Measurements from ENCODE around the gene OGDH.
"Not testable (repeated sequence)": the region's sequence is repeated elsewhere in the genome, so short reads cannot be mapped to it uniquely, and the experiment has no call there.

The OGDH gene

DNA sequence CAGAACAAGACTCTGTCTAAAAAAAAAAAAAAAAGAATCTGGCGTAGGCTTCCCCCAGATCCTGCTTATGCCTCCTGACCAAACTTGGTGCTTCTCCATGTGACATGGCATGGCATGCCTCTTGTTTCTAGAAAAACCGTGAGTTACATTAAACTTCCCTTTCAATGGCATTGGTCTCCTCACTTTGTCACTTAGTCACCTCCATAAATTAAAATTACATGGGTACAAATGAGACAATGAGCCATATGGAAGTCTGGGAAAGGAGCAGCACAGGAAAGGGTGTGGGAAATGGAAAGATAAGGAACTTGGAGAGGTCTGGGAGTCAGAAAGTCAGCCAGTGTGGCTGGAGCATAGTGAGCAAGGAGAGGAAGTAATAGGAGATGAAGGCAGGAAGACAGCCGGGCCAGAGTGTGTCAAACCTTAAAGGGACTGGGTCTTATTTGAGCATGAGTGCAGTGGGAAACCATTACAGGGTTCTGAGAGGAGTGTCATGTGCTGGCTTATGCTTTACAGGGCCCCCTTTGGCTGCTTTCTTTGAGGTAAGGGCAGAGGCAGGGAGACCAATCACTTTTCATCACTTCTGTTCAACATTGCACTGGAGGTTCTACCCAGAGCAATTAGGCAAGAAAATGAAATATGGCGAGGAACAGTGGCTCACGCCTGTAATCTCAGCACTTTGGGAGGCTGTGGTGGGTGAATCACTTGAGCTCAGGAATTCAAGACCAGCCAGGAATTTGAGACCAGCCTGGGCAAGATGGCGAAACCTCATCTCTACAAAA, 120.9 kb downstream of the OGDH start:
- no peak overlapping the region for H3K4me3 ChIP-seq
- DNase-seq (ENCODE audit: low read depth, low spot score), result no peak
- no peak for TF ChIP-seq EZH2 (IDR thresholded peaks at IDR 0.05)
- no peak for TF ChIP-seq POLR2AphosphoS5 (IDR thresholded peaks at IDR 0.05; ENCODE audit: borderline replicate concordance, low read depth, low read length)
- no peak for TF ChIP-seq FOXP2 (optimal IDR thresholded peaks at IDR 0.05; ENCODE audit: control extremely low read depth, extremely low read length, insufficient read depth)
- H3K27ac ChIP-seq, result no peak overlapping the region
- no peak overlapping the region for H3K9ac ChIP-seq (ENCODE audit: insufficient read length)
- no peaks in the 10 kb centered on the region for H3K36me3 ChIP-seq (ENCODE audit: insufficient read depth, low read length)
- no peaks in the 10 kb centered on the region for H3K9me3 ChIP-seq (ENCODE audit: low read depth, low read length)

DNA sequence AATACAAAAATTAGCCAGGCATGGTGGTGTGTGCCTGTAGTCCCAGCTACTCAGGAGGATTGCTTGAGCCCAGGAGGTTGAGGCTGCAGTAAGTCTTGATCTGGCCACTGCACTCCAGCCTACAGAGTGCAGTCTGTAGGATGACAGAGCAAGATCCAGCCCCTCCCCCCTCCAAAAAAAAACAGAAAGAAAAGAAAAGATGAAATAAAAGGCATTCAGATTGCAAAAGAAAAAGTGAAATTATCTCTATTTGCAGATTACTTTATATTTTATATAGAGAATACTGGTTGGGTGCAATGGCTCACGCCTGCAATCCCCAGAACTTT, 121.5 kb downstream of the OGDH start:
- H3K9me3 ChIP-seq (ENCODE audit: low read depth, low read length), result no peaks in the 10 kb centered on the region
- TF ChIP-seq POLR2AphosphoS5 (IDR thresholded peaks at IDR 0.05; ENCODE audit: borderline replicate concordance, low read depth, low read length), result no peak
- TF ChIP-seq EZH2 (IDR thresholded peaks at IDR 0.05), result no peak
- TF ChIP-seq FOXP2 (optimal IDR thresholded peaks at IDR 0.05; ENCODE audit: control extremely low read depth, extremely low read length, insufficient read depth), result no peak
- no peaks in the 10 kb centered on the region for H3K36me3 ChIP-seq (ENCODE audit: insufficient read depth, low read length)
- H3K27ac ChIP-seq, result no peak overlapping the region
- no peak overlapping the region for H3K9ac ChIP-seq (ENCODE audit: insufficient read length)
- no peak overlapping the region for H3K4me3 ChIP-seq
- DNase-seq (ENCODE audit: low read depth, low spot score), result no peak

DNA sequence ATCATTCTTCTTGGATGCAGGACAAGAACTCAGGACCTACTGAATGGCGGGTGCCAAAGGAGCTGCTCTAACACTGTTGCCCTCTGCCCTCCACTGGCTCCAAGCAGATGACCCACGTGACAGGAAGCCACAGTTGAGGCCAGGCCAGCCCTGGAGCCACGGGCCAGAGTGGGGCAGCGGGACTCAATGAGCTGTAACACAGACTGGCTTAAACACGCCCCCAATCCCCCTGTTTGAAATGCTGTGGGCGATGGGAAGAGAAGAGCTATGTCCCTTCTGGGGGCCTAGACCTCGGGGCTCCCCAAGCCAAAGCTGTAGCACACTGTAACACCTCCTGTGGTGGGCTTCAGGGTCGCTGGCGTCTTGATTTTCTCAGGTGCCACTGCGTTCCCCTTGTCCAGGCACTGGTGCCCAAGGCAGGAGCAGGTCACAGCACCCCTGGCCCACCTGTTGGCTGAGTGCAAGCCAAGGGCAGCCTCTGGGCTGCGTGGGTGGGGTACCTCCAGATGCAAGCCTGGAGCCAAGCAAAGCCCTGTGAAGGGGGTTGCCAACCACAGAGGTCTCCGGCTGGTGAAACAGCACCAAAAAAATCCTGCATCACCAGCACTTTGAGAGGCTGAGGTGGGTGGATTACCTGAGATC, 123.6 kb downstream of the OGDH start:
- no peak for DNase-seq (ENCODE audit: low read depth, low spot score)
- Histone ChIP-seq H3K4me3 (no peak overlapping the region), H3K9me3 (ENCODE audit: low read depth, low read length) (no peaks in the 10 kb centered on the region), H3K27ac (no peak overlapping the region), H3K9ac (ENCODE audit: insufficient read length) (no peak overlapping the region), H3K36me3 (ENCODE audit: insufficient read depth, low read length) (no peaks in the 10 kb centered on the region)
- TF ChIP-seq EZH2 (IDR thresholded peaks at IDR 0.05) (no peak), POLR2AphosphoS5 (IDR thresholded peaks at IDR 0.05; ENCODE audit: borderline replicate concordance, low read depth, low read length) (no peak), FOXP2 (optimal IDR thresholded peaks at IDR 0.05; ENCODE audit: control extremely low read depth, extremely low read length, insufficient read depth) (no peak)

DNA sequence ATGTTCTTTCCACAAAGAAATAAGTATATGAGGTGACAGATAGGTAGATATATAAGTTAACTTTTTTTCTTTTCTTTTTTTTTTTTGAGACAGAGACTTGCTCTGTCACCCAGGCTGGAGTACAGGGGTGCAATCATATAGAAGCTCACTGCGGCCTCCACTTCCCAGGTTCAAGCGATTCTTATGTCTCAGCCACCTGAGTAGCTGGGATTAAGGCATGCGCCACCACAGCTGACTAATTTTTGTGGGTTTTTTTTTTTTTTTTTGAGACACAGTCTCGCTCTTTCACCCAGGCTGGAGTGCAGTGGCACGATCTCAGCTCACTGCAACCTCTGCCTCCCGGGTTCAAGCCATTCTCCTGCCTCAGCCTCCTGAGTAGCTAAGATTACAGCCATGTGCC, 126.5 kb downstream of the OGDH start:
- not testable (repeated sequence) for H3K9ac ChIP-seq (ENCODE audit: insufficient read length); H3K4me3 ChIP-seq; DNase-seq (ENCODE audit: low read depth, low spot score); H3K27ac ChIP-seq; H3K9me3 ChIP-seq (ENCODE audit: low read depth, low read length); H3K36me3 ChIP-seq (ENCODE audit: insufficient read depth, low read length)

DNA sequence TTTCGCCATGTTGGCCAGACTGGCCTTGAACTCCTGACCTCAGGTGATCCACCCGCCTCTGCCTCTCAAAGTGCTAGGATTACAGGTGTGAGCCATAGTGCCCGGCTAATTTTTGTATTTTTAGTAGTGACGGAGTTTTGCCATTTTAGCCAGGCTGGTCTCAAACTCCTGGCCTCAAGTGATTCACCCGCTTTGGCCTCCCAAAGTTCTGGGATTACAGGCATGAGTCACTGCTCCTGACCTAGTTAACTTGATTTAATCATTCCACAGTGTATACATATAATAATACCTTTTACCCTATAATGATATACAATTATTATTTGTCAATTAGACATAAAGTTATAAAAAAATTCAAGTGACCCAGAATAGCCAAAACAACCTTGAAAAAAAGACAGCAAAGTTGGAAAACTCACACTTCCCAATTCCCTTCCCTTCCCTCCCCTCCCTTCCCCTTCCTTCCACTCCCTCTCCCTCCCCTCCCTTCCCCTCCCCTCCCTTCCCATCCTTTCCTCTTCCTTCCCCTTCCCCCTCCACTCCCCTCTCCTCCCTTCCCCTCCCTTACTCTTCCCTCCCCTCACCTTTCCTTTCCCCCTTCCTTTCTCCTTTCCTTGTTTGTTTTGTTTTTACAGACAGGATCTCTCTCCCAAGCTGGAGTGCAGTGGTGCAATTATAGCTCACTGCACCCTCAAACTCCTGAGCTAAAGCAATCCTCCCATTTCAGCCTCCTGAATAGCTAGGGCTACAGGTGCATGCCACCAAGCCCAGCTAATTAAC, 127.5 kb downstream of the OGDH start:
- no peak overlapping the region for H3K4me3 ChIP-seq
- no peak for DNase-seq (ENCODE audit: low read depth, low spot score)
- no peak for TF ChIP-seq EZH2 (IDR thresholded peaks at IDR 0.05)
- no peaks in the 10 kb centered on the region for H3K9me3 ChIP-seq (ENCODE audit: low read depth, low read length)
- H3K36me3 ChIP-seq (ENCODE audit: insufficient read depth, low read length), result no peaks in the 10 kb centered on the region
- no peak overlapping the region for H3K9ac ChIP-seq (ENCODE audit: insufficient read length)
- no peak overlapping the region for H3K27ac ChIP-seq

DNA sequence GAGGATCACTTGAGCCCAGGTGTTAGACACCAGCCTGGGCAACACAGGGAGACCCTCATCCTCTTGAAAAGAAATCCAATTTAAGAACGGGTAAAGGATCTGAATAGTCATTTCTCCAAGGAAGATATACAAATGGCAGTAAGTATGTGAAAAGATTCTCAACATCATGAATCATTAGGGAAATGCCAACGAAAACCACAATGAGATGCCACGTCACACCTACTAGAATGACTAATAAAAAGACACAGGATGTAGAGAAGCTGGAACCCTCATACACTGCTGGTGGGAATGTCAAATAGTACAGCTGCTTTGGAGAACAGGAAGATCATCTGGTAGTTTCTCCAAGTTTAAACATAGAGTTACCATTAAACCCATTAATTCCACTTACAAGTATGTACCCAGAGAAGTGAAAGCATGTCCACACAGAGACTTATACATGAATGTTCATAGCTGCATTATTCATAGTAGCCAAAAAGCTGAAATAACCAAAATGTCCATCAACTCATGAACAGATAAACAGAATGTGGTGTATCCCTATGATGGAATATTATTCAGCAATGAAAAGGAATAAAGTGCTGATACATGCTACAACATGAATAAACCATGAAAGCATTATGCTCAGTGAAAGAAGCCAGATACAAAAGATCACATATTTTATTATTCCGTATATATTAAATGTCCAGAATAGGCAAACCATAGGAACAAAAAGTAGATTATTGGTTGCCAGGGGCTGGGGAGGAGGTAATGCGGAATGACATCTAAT, 129.2 kb downstream of the OGDH start:
- no peak for DNase-seq (ENCODE audit: low read depth, low spot score)
- no peaks in the 10 kb centered on the region for H3K9me3 ChIP-seq (ENCODE audit: low read depth, low read length)
- H3K36me3 ChIP-seq (ENCODE audit: insufficient read depth, low read length), result no peaks in the 10 kb centered on the region
- no peak overlapping the region for H3K27ac ChIP-seq
- TF ChIP-seq FOXP2 (optimal IDR thresholded peaks at IDR 0.05; ENCODE audit: control extremely low read depth, extremely low read length, insufficient read depth) (no peak), POLR2AphosphoS5 (IDR thresholded peaks at IDR 0.05; ENCODE audit: borderline replicate concordance, low read depth, low read length) (no peak), EZH2 (IDR thresholded peaks at IDR 0.05) (no peak)
- no peak overlapping the region for H3K4me3 ChIP-seq
- no peak overlapping the region for H3K9ac ChIP-seq (ENCODE audit: insufficient read length)

DNA sequence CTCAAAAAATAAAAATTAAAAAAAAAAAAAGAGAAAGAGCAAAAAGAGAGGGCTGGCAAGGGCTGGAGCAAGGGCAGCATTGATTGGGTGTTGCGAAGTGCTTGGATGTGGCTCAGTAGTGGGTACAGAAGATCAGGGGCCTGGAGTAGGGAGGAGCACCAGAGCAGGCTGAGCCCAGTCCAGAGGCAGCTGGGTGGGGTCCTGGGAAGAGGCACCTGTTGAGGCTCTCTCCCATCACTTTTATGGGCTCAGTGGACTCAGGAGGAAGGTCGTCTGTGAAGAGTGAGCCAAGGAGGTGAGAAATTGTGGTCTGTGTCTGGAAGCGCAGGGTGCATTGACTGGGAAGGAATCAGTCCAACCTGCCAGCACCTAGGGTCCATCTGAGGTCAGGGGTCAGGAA, 130.5 kb downstream of the OGDH start:
- Histone ChIP-seq H3K4me3 (no peak overlapping the region), H3K36me3 (ENCODE audit: insufficient read depth, low read length) (no peaks in the 10 kb centered on the region), H3K27ac (no peak overlapping the region), H3K9me3 (ENCODE audit: low read depth, low read length) (no peaks in the 10 kb centered on the region), H3K9ac (ENCODE audit: insufficient read length) (no peak overlapping the region)
- no peak for DNase-seq (ENCODE audit: low read depth, low spot score)
- TF ChIP-seq POLR2AphosphoS5 (IDR thresholded peaks at IDR 0.05; ENCODE audit: borderline replicate concordance, low read depth, low read length) (no peak), FOXP2 (optimal IDR thresholded peaks at IDR 0.05; ENCODE audit: control extremely low read depth, extremely low read length, insufficient read depth) (no peak), EZH2 (IDR thresholded peaks at IDR 0.05) (no peak)

DNA sequence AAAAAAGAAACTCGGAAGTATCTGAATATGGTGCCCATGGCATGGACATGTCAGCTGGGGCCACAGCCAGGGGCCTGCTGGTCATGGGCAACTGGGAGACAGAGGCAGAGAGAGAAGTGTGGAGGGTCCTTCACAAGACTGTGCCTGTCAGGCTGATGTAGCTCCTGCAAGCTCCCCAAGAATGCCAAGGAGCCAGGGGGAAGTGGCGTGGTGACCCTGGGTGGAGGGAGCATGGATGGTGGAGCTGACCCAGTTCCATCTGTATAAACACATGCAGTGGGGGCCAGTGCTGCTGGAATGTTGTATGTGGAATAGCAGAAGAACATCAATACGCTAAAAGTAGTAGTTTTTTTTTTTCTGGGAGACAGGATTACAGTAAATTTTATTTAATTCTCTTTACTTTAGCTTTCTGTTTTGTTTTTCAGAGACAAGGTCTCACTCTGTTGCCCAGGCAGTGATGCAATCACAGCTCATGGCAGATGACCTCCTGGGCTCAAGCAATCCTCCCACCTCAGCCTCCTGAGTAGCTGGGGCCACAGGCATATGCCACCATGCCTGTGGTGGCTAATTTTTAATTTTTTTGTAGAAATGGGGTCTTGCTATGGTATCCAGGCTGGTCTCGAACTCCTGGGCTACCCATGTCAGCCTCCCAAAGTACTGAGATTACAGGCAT, 131.8 kb downstream of the OGDH start:
- DNase-seq (ENCODE audit: low read depth, low spot score), result no peak
- no peak overlapping the region for H3K4me3 ChIP-seq
- no peaks in the 10 kb centered on the region for H3K36me3 ChIP-seq (ENCODE audit: insufficient read depth, low read length)
- H3K9ac ChIP-seq (ENCODE audit: insufficient read length), result no peak overlapping the region
- TF ChIP-seq POLR2AphosphoS5 (IDR thresholded peaks at IDR 0.05; ENCODE audit: borderline replicate concordance, low read depth, low read length) (no peak), EZH2 (IDR thresholded peaks at IDR 0.05) (no peak), FOXP2 (optimal IDR thresholded peaks at IDR 0.05; ENCODE audit: control extremely low read depth, extremely low read length, insufficient read depth) (no peak)
- no peaks in the 10 kb centered on the region for H3K9me3 ChIP-seq (ENCODE audit: low read depth, low read length)
- no peak overlapping the region for H3K27ac ChIP-seq
